CD4-positive, alpha-beta T cell treated with Interleukin-1 beta for 1 hour (primary cell): ENCODE measurements around the gene C10orf90.

Source experiments
- DNase-seq, 2 donors: peaks; one replicate each; pipeline ENCODE4 v3.0.0-alpha.2; 2020 to 2022

Gene C10orf90

GRCh38 chr10:126499744-126500143 is 170.7 kb downstream of the C10orf90 start:
- no peak for DNase-seq

GRCh38 chr10:126497672-126498071 is 172.8 kb downstream of the C10orf90 start:
- no peak for DNase-seq

GRCh38 chr10:126496771-126497545 is 173.5 kb downstream of the C10orf90 start:
- no peak for DNase-seq

GRCh38 chr10:126491476-126491875 is 179.0 kb downstream of the C10orf90 start:
- DNase-seq, result no peak

GRCh38 chr10:126481181-126481580 is 189.3 kb downstream of the C10orf90 start:
- no peak for DNase-seq

GRCh38 chr10:126480648-126481047 is 189.8 kb downstream of the C10orf90 start:
- DNase-seq, result no peak

GRCh38 chr10:126479280-126479895 is 191.1 kb downstream of the C10orf90 start:
- no peak for DNase-seq

GRCh38 chr10:126478546-126478945 is 191.9 kb downstream of the C10orf90 start:
- DNase-seq, result no peak

GRCh38 chr10:126476246-126476645 is 194.2 kb downstream of the C10orf90 start:
- DNase-seq, result no peak

- no peak for DNase-seq
Measured at GRCh38 chr10:126475074-126475691, 195.3 kb downstream of the C10orf90 start.

- no peak for DNase-seq
Measured at GRCh38 chr10:126474031-126474430, 196.5 kb downstream of the C10orf90 start.

GRCh38 chr10:126470991-126471390 is 199.5 kb downstream of the C10orf90 start:
- no peak for DNase-seq

GRCh38 chr10:126469692-126470091 is 200.8 kb downstream of the C10orf90 start:
- no peak for DNase-seq

GRCh38 chr10:126468876-126469643 is 201.4 kb downstream of the C10orf90 start:
- peak in 1 of 2 donors; percentile 2 for DNase-seq

- no peak for DNase-seq
Measured at GRCh38 chr10:126468467-126468866, 202.0 kb downstream of the C10orf90 start.

GRCh38 chr10:126465771-126466170 is 204.7 kb downstream of the C10orf90 start:
- DNase-seq, result no peak

GRCh38 chr10:126463286-126463685 is 207.2 kb downstream of the C10orf90 start:
- no peak for DNase-seq

- no peak for DNase-seq
Measured at GRCh38 chr10:126461289-126461940, 209.1 kb downstream of the C10orf90 start.

GRCh38 chr10:126459878-126460481 is 210.5 kb downstream of the C10orf90 start:
- no peak for DNase-seq

- DNase-seq, result no peak
Measured at GRCh38 chr10:126459032-126459831, 211.3 kb downstream of the C10orf90 start.

GRCh38 chr10:126458466-126458865 is 212.0 kb downstream of the C10orf90 start:
- DNase-seq, result no peak
